ENCODE data around the gene PCP4. TPM values are rescaled to one million over a fixed set of nuclear protein-coding genes. Genes with fewer than 3 reads are reported as not detected.

The PCP4 gene
- total RNA-seq, result 1 to 10 TPM in 1 of 2 donors, not detected in 1; 3.2 TPM
- 1 to 10 TPM in 1 of 2 donors, not detected in 1; 3.9 TPM for polyA plus RNA-seq
- long read RNA-seq, donor 1, result 0 reads
- long read RNA-seq, donor 2, result 0 reads

GRCh38 chr21:39867198-39867650 lies at the start of gene PCP4:
TSS of gene PCP4 (plus strand) at chr21:39867438. CDS start at chr21:39867502, 64 bp downstream.
- no peak within 1 kb of the TSS for H3K4me3 ChIP-seq (ENCODE audit: low read length in 2 of 2)
- H3K27ac ChIP-seq (ENCODE audit: low read depth in 1 of 2, low read length in 2 of 2), result no peak within 1 kb of the TSS
- DNase-seq (no peak), ATAC-seq (ENCODE audit: low FRiP score) (peak; percentile 61)
- H3K36me3 ChIP-seq (ENCODE audit: control insufficient read depth in 1 of 2, insufficient read depth in 2 of 2, low read length in 1 of 2), result no peaks in the 10 kb centered on the region
- intact Hi-C loops (cut with DNase I), result loop anchor here (1.0 to 5.0 kb wide), 3 partner anchors 80 to 254 kb away; no protein-coding TSS in a partner anchor
- no peaks in the 10 kb centered on the region for H3K27me3 ChIP-seq (ENCODE audit: control insufficient read depth in 1 of 2, insufficient read depth in 2 of 2, low read length in 1 of 2)
- 5 to 7% methylated on average over 14 of the region's 14 CpGs for WGBS, 2 donors
- H3K9me3 ChIP-seq (ENCODE audit: control insufficient read depth, low read length), result no peaks in the 10 kb centered on the region
- H3K4me1 ChIP-seq (ENCODE audit: control insufficient read depth in 1 of 2, insufficient read depth in 2 of 2, low read length in 2 of 2), result no peaks in the 10 kb centered on the region

GRCh38 chr21:39818557-39818956 lies 48.7 kb upstream of the PCP4 start:
- WGBS, 2 donors, result 71 to 74% methylated on average over 2 of the region's 2 CpGs
- no peak overlapping the region for H3K27ac ChIP-seq (ENCODE audit: low read depth in 1 of 2, low read length in 2 of 2)
- H3K4me1 ChIP-seq (ENCODE audit: control insufficient read depth in 1 of 2, insufficient read depth in 2 of 2, low read length in 2 of 2), result no peaks in the 10 kb centered on the region
- no peak for ATAC-seq (ENCODE audit: low FRiP score)
- no peak overlapping the region for H3K4me3 ChIP-seq (ENCODE audit: low read length in 2 of 2)
- DNase-seq, result no peak
- intact Hi-C loops (cut with DNase I), result no loop called here
- no peaks in the 10 kb centered on the region for H3K27me3 ChIP-seq (ENCODE audit: control insufficient read depth in 1 of 2, insufficient read depth in 2 of 2, low read length in 1 of 2)
- no peaks in the 10 kb centered on the region for H3K36me3 ChIP-seq (ENCODE audit: control insufficient read depth in 1 of 2, insufficient read depth in 2 of 2, low read length in 1 of 2)
- peaks cover 4% of the 10 kb centered on the region for H3K9me3 ChIP-seq (ENCODE audit: control insufficient read depth, low read length)

GRCh38 chr21:39822042-39822441 lies 45.2 kb upstream of the PCP4 start:
- intact Hi-C loops (cut with DNase I), result no loop called here

GRCh38 chr21:39825250-39825649 lies 42.0 kb upstream of the PCP4 start:
- ATAC-seq (ENCODE audit: low FRiP score), result no peak
- 79 to 93% methylated on average over 1 of the region's 1 CpG for WGBS, 2 donors
- intact Hi-C loops (cut with DNase I), result no loop called here
- no peak overlapping the region for H3K27ac ChIP-seq (ENCODE audit: low read depth in 1 of 2, low read length in 2 of 2)
- H3K4me3 ChIP-seq (ENCODE audit: low read length in 2 of 2), result no peak overlapping the region
- no peaks in the 10 kb centered on the region for H3K9me3 ChIP-seq (ENCODE audit: control insufficient read depth, low read length)
- H3K4me1 ChIP-seq (ENCODE audit: control insufficient read depth in 1 of 2, insufficient read depth in 2 of 2, low read length in 2 of 2), result no peaks in the 10 kb centered on the region
- no peaks in the 10 kb centered on the region for H3K27me3 ChIP-seq (ENCODE audit: control insufficient read depth in 1 of 2, insufficient read depth in 2 of 2, low read length in 1 of 2)
- DNase-seq, result no peak
- no peaks in the 10 kb centered on the region for H3K36me3 ChIP-seq (ENCODE audit: control insufficient read depth in 1 of 2, insufficient read depth in 2 of 2, low read length in 1 of 2)

More at GRCh38 chr21:39822042-39822441, 45.2 kb upstream of the PCP4 start:
- Histone ChIP-seq H3K9me3 (ENCODE audit: control insufficient read depth, low read length) (peaks cover 2% of the 10 kb centered on the region), H3K27me3 (ENCODE audit: control insufficient read depth in 1 of 2, insufficient read depth in 2 of 2, low read length in 1 of 2) (no peaks in the 10 kb centered on the region), H3K36me3 (ENCODE audit: control insufficient read depth in 1 of 2, insufficient read depth in 2 of 2, low read length in 1 of 2) (no peaks in the 10 kb centered on the region), H3K27ac (ENCODE audit: low read depth in 1 of 2, low read length in 2 of 2) (no peak overlapping the region), H3K4me1 (ENCODE audit: control insufficient read depth in 1 of 2, insufficient read depth in 2 of 2, low read length in 2 of 2) (no peaks in the 10 kb centered on the region), H3K4me3 (ENCODE audit: low read length in 2 of 2) (no peak overlapping the region)
- DNase-seq (no peak), ATAC-seq (ENCODE audit: low FRiP score) (no peak)
- 88 to 89% methylated on average over 3 of the region's 3 CpGs for WGBS, 2 donors

- 64 to 85% methylated on average over 4 of the region's 4 CpGs for WGBS, 2 donors
- Histone ChIP-seq H3K4me1 (ENCODE audit: control insufficient read depth in 1 of 2, insufficient read depth in 2 of 2, low read length in 2 of 2) (no peaks in the 10 kb centered on the region), H3K27me3 (ENCODE audit: control insufficient read depth in 1 of 2, insufficient read depth in 2 of 2, low read length in 1 of 2) (no peaks in the 10 kb centered on the region), H3K27ac (ENCODE audit: low read depth in 1 of 2, low read length in 2 of 2) (no peak overlapping the region), H3K36me3 (ENCODE audit: control insufficient read depth in 1 of 2, insufficient read depth in 2 of 2, low read length in 1 of 2) (no peaks in the 10 kb centered on the region), H3K9me3 (ENCODE audit: control insufficient read depth, low read length) (no peaks in the 10 kb centered on the region), H3K4me3 (ENCODE audit: low read length in 2 of 2) (no peak overlapping the region)
- intact Hi-C loops (cut with DNase I), result no loop called here
- no peak for ATAC-seq (ENCODE audit: low FRiP score)
- no peak for DNase-seq
Measured at GRCh38 chr21:39834543-39834942, 32.7 kb upstream of the PCP4 start.

- no peak overlapping the region for H3K4me3 ChIP-seq (ENCODE audit: low read length in 2 of 2)
- intact Hi-C loops (cut with DNase I), result no loop called here
- no peaks in the 10 kb centered on the region for H3K4me1 ChIP-seq (ENCODE audit: control insufficient read depth in 1 of 2, insufficient read depth in 2 of 2, low read length in 2 of 2)
- H3K36me3 ChIP-seq (ENCODE audit: control insufficient read depth in 1 of 2, insufficient read depth in 2 of 2, low read length in 1 of 2), result no peaks in the 10 kb centered on the region
- H3K27me3 ChIP-seq (ENCODE audit: control insufficient read depth in 1 of 2, insufficient read depth in 2 of 2, low read length in 1 of 2), result no peaks in the 10 kb centered on the region
- DNase-seq (no peak), ATAC-seq (ENCODE audit: low FRiP score) (no peak)
- no peak overlapping the region for H3K27ac ChIP-seq (ENCODE audit: low read depth in 1 of 2, low read length in 2 of 2)
- H3K9me3 ChIP-seq (ENCODE audit: control insufficient read depth, low read length), result no peaks in the 10 kb centered on the region
- WGBS, 2 donors, result 59 to 64% methylated on average over 4 of the region's 4 CpGs
Measured at GRCh38 chr21:39837861-39838359, 29.3 kb upstream of the PCP4 start.

- Histone ChIP-seq H3K27ac (ENCODE audit: low read depth in 1 of 2, low read length in 2 of 2) (no peak overlapping the region), H3K27me3 (ENCODE audit: control insufficient read depth in 1 of 2, insufficient read depth in 2 of 2, low read length in 1 of 2) (no peaks in the 10 kb centered on the region), H3K4me1 (ENCODE audit: control insufficient read depth in 1 of 2, insufficient read depth in 2 of 2, low read length in 2 of 2) (no peaks in the 10 kb centered on the region), H3K4me3 (ENCODE audit: low read length in 2 of 2) (no peak overlapping the region), H3K36me3 (ENCODE audit: control insufficient read depth in 1 of 2, insufficient read depth in 2 of 2, low read length in 1 of 2) (no peaks in the 10 kb centered on the region), H3K9me3 (ENCODE audit: control insufficient read depth, low read length) (no peaks in the 10 kb centered on the region)
- no peak for DNase-seq
- ATAC-seq (ENCODE audit: low FRiP score), result no peak
- 65 to 70% methylated on average over 22 of the region's 22 CpGs for WGBS, 2 donors
- intact Hi-C loops (cut with DNase I), result no loop called here
Measured at GRCh38 chr21:39840373-39841097, 26.7 kb upstream of the PCP4 start.

- no peaks in the 10 kb centered on the region for H3K27me3 ChIP-seq (ENCODE audit: control insufficient read depth in 1 of 2, insufficient read depth in 2 of 2, low read length in 1 of 2)
- WGBS, 2 donors, result 82 to 84% methylated on average over 14 of the region's 14 CpGs
- H3K4me1 ChIP-seq (ENCODE audit: control insufficient read depth in 1 of 2, insufficient read depth in 2 of 2, low read length in 2 of 2), result no peaks in the 10 kb centered on the region
- intact Hi-C loops (cut with DNase I), result no loop called here
- H3K4me3 ChIP-seq (ENCODE audit: low read length in 2 of 2), result no peak overlapping the region
- no peaks in the 10 kb centered on the region for H3K9me3 ChIP-seq (ENCODE audit: control insufficient read depth, low read length)
- no peaks in the 10 kb centered on the region for H3K36me3 ChIP-seq (ENCODE audit: control insufficient read depth in 1 of 2, insufficient read depth in 2 of 2, low read length in 1 of 2)
- H3K27ac ChIP-seq (ENCODE audit: low read depth in 1 of 2, low read length in 2 of 2), result no peak overlapping the region
- DNase-seq (no peak), ATAC-seq (ENCODE audit: low FRiP score) (no peak)
Measured at GRCh38 chr21:39842741-39843459, 24.3 kb upstream of the PCP4 start.
